Ishikawa (cell line): Measurements from ENCODE around the gene EFNA5.

Experiments used
- CEBPB ChIP-seq: IDR thresholded peaks from 2 replicates; pipeline ENCODE4 v1.6.1; 2012
- CREB1 ChIP-seq: IDR thresholded peaks from 2 replicates; pipeline ENCODE4 v1.6.1; 2012; ENCODE audit warnings: low read depth
- EGR1 ChIP-seq: IDR thresholded peaks from 2 replicates; pipeline ENCODE4 v1.6.1; 2012
- EP300 ChIP-seq: IDR thresholded peaks from 2 replicates; pipeline ENCODE4 v1.6.1; 2012; ENCODE audit warnings: borderline replicate concordance
- FOXM1 ChIP-seq: IDR thresholded peaks from 2 replicates; pipeline ENCODE4 v1.6.1; 2012; ENCODE audit warnings: low read depth, borderline replicate concordance
- MAX ChIP-seq: IDR thresholded peaks from 2 replicates; pipeline ENCODE4 v1.6.1; 2012
- NFIC ChIP-seq: IDR thresholded peaks from 2 replicates; pipeline ENCODE4 v1.6.1; 2012
- RAD21 ChIP-seq: IDR thresholded peaks from 2 replicates; pipeline ENCODE4 v1.6.1; 2012; ENCODE audit warnings: low read depth
- REST ChIP-seq: IDR thresholded peaks from 2 replicates; pipeline ENCODE4 v1.6.1; 2012; ENCODE audit warnings: low read depth, mild to moderate bottlenecking
- TAF1 ChIP-seq: IDR thresholded peaks from 2 replicates; pipeline ENCODE4 v1.6.1; 2012; ENCODE audit warnings: low read depth, mild to moderate bottlenecking
- TCF12 ChIP-seq: IDR thresholded peaks from 2 replicates; pipeline ENCODE4 v1.6.1; 2012; ENCODE audit warnings: low read depth
- TEAD4 ChIP-seq: IDR thresholded peaks from 2 replicates; pipeline ENCODE4 v1.6.1; 2012
- YY1 ChIP-seq: IDR thresholded peaks from 2 replicates; pipeline ENCODE4 v1.6.1; 2012; ENCODE audit warnings: low read depth
- TF ChIP-seq, protein P1 (sequence below): IDR thresholded peaks from 2 replicates; pipeline ENCODE4 v1.6.1; 2012

DNA sequence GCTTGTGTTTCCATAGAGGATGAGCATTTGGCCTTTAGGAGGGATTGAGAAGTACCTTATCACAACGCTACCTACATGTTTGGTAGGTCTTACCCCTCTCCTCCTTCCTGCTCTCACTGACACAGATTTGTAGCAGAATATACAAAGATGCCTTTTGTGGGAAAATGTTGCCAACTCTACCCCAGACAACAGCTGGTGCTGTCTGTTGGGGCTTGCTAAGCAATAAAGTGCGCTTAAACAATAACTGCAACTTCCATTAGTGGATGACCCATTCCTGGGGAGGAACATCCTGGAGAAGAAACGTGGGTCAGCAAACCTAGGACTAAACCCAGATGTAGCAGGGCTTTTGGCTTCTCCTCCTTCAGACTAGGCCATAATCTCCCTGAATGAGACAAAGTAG is 174.3 kb downstream of the EFNA5 start:
- no peak for TF ChIP-seq TCF12
- TF ChIP-seq YY1, result no peak
- TF ChIP-seq CEBPB, result no peak
- no peak for TF ChIP-seq RAD21
- no peak for TF ChIP-seq FOXM1
- TF ChIP-seq TAF1, result no peak
- no peak for TF ChIP-seq MAX
- TF ChIP-seq REST, result no peak
- no peak for TF ChIP-seq EGR1
- TF ChIP-seq NFIC, result no peak
- TF ChIP-seq, protein P1, sequence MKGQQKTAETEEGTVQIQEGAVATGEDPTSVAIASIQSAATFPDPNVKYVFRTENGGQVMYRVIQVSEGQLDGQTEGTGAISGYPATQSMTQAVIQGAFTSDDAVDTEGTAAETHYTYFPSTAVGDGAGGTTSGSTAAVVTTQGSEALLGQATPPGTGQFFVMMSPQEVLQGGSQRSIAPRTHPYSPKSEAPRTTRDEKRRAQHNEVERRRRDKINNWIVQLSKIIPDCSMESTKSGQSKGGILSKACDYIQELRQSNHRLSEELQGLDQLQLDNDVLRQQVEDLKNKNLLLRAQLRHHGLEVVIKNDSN, result no peak
- no peak for TF ChIP-seq CREB1
- TF ChIP-seq TEAD4, result no peak
- TF ChIP-seq EP300, result no peak
